SK-N-SH treated with all-trans-retinoic acid at 6 μM for 48 hours (cell line): ENCODE data around the gene RBM4.

Source experiments
- BACH2 ChIP-seq: fragments of 250-450 bp; sonication (Bioruptor Pico); IDR thresholded peaks from 2 replicates; pipeline ENCODE4 v1.9.0; 2021; ENCODE audit warnings: mild to moderate bottlenecking, borderline replicate concordance
- CREB5 ChIP-seq: fragments of 250-450 bp; sonication (Bioruptor Pico); IDR thresholded peaks from 2 replicates; pipeline ENCODE4 v1.5.1; 2020; ENCODE audit warnings: low read depth, mild to moderate bottlenecking, moderate library complexity
- ESRRG ChIP-seq: fragments of 250-450 bp; sonication (Bioruptor Pico); IDR thresholded peaks from 2 replicates; pipeline ENCODE4 v1.6.1; 2021; ENCODE audit warnings: mild to moderate bottlenecking
- ISL1 ChIP-seq: fragments of 250-450 bp; sonication (Bioruptor Pico); IDR thresholded peaks from 2 replicates; pipeline ENCODE4 v2.1.2; 2022; ENCODE audit warnings: mild to moderate bottlenecking, moderate library complexity
- PATZ1 ChIP-seq: fragments of 250-450 bp; sonication (Bioruptor Pico); IDR thresholded peaks from 2 replicates; pipeline ENCODE4 v1.8.0; 2020; ENCODE audit warnings: mild to moderate bottlenecking, moderate library complexity, borderline replicate concordance
- ZNF565 ChIP-seq: fragments of 450-650 bp; formaldehyde crosslinking; conservative IDR thresholded peaks from 2 replicates; pipeline ENCODE4 v1.5.0; 2020; ENCODE audit warnings: low read depth, mild to moderate bottlenecking, moderate library complexity
- ZNF70 ChIP-seq: fragments of 450-650 bp; formaldehyde crosslinking; IDR thresholded peaks from 2 replicates; pipeline ENCODE4 v1.5.0; 2020; ENCODE audit warnings: mild to moderate bottlenecking, moderate library complexity
- ZNF8 ChIP-seq: fragments of 450-650 bp; formaldehyde crosslinking; IDR thresholded peaks from 2 replicates; pipeline ENCODE4 v1.5.0; 2020; ENCODE audit warnings: mild to moderate bottlenecking, moderate library complexity

GRCh38 chr11:66638177-66639065 is at the start of gene RBM4:
- no peak for TF ChIP-seq ZNF70
- no peak for TF ChIP-seq BACH2 (CRISPR knock-in tag)
- no peak for TF ChIP-seq ZNF8 (CRISPR knock-in tag)
- TF ChIP-seq ESRRG (CRISPR knock-in tag): no peak
- TF ChIP-seq ISL1 (CRISPR knock-in tag): no peak
- TF ChIP-seq PATZ1 (CRISPR knock-in tag): 0 out of 2 replicates have a peak, but pooled peaks have one; percentile 39
- TF ChIP-seq CREB5 (CRISPR knock-in tag): no peak
- TF ChIP-seq ZNF565 (CRISPR knock-in tag): no peak
